OCI-LY1 (cell line): ENCODE data around the gene CTIF.

Experiments used
- EZH2 ChIP-seq: fragments of 200-600 bp; sonication (generic), shearing (Covaris generic); IDR thresholded peaks from 2 replicates; pipeline ENCODE4 v1.8.0; 2017; ENCODE audit warnings: borderline replicate concordance, mixed run types, mild to moderate bottlenecking, antibody characterized with exemption, low read length, moderate library complexity, mixed read lengths
- TF ChIP-seq, protein P1 (sequence below): fragments of 200-600 bp; sonication (generic), shearing (Covaris generic); IDR thresholded peaks from 2 replicates; pipeline ENCODE4 v1.5.1; 2017; ENCODE audit warnings: mild to moderate bottlenecking, antibody characterized with exemption, low read length, moderate library complexity, mixed read lengths

DNA sequence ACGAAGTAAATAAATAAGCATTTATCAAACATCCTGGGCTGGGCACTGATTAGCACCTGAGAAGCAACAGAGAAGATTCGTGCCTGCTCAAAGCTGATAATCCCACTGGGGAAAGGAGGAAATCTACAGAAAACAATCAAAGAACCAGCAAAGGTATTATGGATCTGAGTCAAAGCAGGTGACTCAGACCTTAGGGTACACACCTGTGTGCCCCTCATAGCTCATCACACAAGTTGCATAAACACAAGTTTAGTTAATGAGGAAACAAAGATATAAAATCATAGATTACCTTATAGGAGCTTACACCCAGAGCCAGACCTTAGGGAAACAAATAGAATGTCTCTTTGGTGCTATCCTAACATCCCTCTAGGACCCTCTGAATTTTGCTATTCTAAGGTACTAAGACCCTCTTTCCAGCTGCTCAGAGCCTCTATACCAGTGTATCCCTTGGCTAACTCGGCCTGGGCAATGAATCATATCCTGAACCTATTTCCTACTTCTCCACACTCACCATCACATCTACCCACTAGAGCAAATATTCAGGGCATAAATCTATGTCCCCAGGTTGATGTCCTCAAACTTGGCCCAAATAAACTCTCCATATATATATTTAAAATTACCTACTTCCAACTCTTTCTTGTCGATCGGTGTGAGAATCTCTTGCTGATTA is 19.3 kb upstream of the CTIF start:
- TF ChIP-seq, protein P1, sequence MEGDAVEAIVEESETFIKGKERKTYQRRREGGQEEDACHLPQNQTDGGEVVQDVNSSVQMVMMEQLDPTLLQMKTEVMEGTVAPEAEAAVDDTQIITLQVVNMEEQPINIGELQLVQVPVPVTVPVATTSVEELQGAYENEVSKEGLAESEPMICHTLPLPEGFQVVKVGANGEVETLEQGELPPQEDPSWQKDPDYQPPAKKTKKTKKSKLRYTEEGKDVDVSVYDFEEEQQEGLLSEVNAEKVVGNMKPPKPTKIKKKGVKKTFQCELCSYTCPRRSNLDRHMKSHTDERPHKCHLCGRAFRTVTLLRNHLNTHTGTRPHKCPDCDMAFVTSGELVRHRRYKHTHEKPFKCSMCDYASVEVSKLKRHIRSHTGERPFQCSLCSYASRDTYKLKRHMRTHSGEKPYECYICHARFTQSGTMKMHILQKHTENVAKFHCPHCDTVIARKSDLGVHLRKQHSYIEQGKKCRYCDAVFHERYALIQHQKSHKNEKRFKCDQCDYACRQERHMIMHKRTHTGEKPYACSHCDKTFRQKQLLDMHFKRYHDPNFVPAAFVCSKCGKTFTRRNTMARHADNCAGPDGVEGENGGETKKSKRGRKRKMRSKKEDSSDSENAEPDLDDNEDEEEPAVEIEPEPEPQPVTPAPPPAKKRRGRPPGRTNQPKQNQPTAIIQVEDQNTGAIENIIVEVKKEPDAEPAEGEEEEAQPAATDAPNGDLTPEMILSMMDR, result no peak
- TF ChIP-seq EZH2, result no peak
